SK-N-SH (cell line): Measurements from ENCODE around the gene CCDC188. TPM values are rescaled to one million over a fixed set of nuclear protein-coding genes. Genes with fewer than 3 reads are reported as not detected.

Source experiments
- CTCF ChIA-PET: fragments of 300-600, 350-600 bp; formaldehyde crosslinking; extraction: SDS; loops from one replicate; lab custom pipeline; 2021; lab: Yijun Ruan, JAX
- POLR2A ChIA-PET: fragments of 350-600 bp; sonication (Branson Sonifier 250); formaldehyde crosslinking; extraction: SDS; loops from one replicate; lab custom pipeline; 2020; ENCODE audit warnings: antibody characterized with exemption, inconsistent platforms; lab: Yijun Ruan, JAX
- DNase-seq: peaks from one replicate; pipeline ENCODE4 v3.0.0; 2012
- H2AFZ ChIP-seq: fragments of 200-600 bp; sonication (generic); 2 replicates; pipeline ENCODE4 v1.8.1; 2016; ENCODE audit warnings: antibody characterized with exemption, mild to moderate bottlenecking, low read depth
- H3F3A ChIP-seq: fragments of 200-600 bp; sonication (generic); replicated peaks from 2 replicates; pipeline ENCODE3; 2016; ENCODE audit warnings: antibody characterized with exemption, mild to moderate bottlenecking; ENCODE audit not compliant: insufficient read depth
- H3K27ac ChIP-seq, 2 experiments: fragments of 200-500 bp in 1 of 2; fragments of 200-600 bp in 1 of 2; sonication (Bioruptor generic) in 1 of 2; sonication (generic), shearing (Covaris generic) in 1 of 2; 2 replicates each; pipeline versions ENCODE4 v1.5.1 to v1.6.1; 2014 to 2016; ENCODE audit warnings: low read depth in 2 of 2, inconsistent platforms in 1 of 2, low read length in 1 of 2, mild to moderate bottlenecking in 1 of 2, mixed read lengths in 1 of 2
- H3K27me3 ChIP-seq: fragments of 200-600 bp; sonication (generic), shearing (Covaris generic); 2 replicates; pipeline ENCODE4 v1.6.1; 2016; ENCODE audit warnings: mixed run types; ENCODE audit not compliant: insufficient read depth
- H3K36me3 ChIP-seq, 2 experiments: fragments of 200-500 bp in 1 of 2; fragments of 200-600 bp in 1 of 2; sonication (Bioruptor generic) in 1 of 2; sonication (generic) in 1 of 2; replicated peaks in 1 of 2; 2 replicates each; pipeline versions ENCODE3 to v1.5.1; 2014 to 2016; ENCODE audit warnings: low read length in 1 of 2, mild to moderate bottlenecking in 1 of 2; ENCODE audit not compliant: insufficient read depth in 2 of 2, control insufficient read depth in 1 of 2
- H3K4me1 ChIP-seq, 2 experiments: fragments of 200-500 bp in 1 of 2; fragments of 200-600 bp in 1 of 2; sonication (Bioruptor generic) in 1 of 2; sonication (generic), shearing (Covaris generic) in 1 of 2; 2 replicates each; pipeline versions ENCODE4 v1.5.1 to v1.6.1; 2014 to 2016; ENCODE audit warnings: low read depth in 1 of 2, low read length in 1 of 2, mixed run types in 1 of 2; ENCODE audit not compliant: insufficient read depth in 2 of 2, control insufficient read depth in 1 of 2
- H3K4me2 ChIP-seq: fragments of 200-600 bp; sonication (generic), shearing (Covaris generic); 2 replicates; pipeline ENCODE4 v1.6.1; 2017; ENCODE audit warnings: mixed run types
- H3K4me3 ChIP-seq, 2 experiments: fragments of 200-500 bp in 1 of 2; fragments of 200-600 bp in 1 of 2; sonication (Bioruptor generic) in 1 of 2; sonication (generic), shearing (Covaris generic) in 1 of 2; 2 replicates each; pipeline versions ENCODE4 v1.5.1 to v1.8.1; 2014 to 2016; ENCODE audit warnings: low read depth in 2 of 2, inconsistent platforms in 1 of 2, low read length in 1 of 2, mild to moderate bottlenecking in 1 of 2, mixed read lengths in 1 of 2, moderate library complexity in 1 of 2
- H3K79me2 ChIP-seq: fragments of 200-600 bp; sonication (generic); 2 replicates; pipeline ENCODE4 v1.8.1; 2017; ENCODE audit warnings: mild to moderate bottlenecking; ENCODE audit not compliant: insufficient read depth
- H3K9ac ChIP-seq: fragments of 200-600 bp; sonication (generic); 2 replicates; pipeline ENCODE4 v1.6.1; 2017; ENCODE audit warnings: mixed run types
- H3K9me2 ChIP-seq: fragments of 200-600 bp; sonication (generic); 2 replicates; pipeline ENCODE4 v1.6.1; 2017; ENCODE audit warnings: mixed run types
- H3K9me3 ChIP-seq: fragments of 200-600 bp; sonication (generic); 2 replicates; pipeline ENCODE4 v1.6.1; 2017; ENCODE audit warnings: mixed run types, mild to moderate bottlenecking, moderate library complexity
- H4K20me1 ChIP-seq: fragments of 200-600 bp; sonication (generic); 2 replicates; pipeline ENCODE4 v1.6.1; 2017; ENCODE audit warnings: mild to moderate bottlenecking, mixed run types; ENCODE audit not compliant: insufficient read depth
- CHD2 ChIP-seq: fragments of 150-350 bp; IDR thresholded peaks from 2 replicates; pipeline ENCODE4 v1.6.1; 2018; ENCODE audit warnings: low read length; ENCODE audit not compliant: partially characterized antibody
- ELF1 ChIP-seq: IDR thresholded peaks from 2 replicates; pipeline ENCODE4 v1.4.0; 2012
- FOXJ3 ChIP-seq: sonication (generic); formaldehyde crosslinking; IDR thresholded peaks from 2 replicates; pipeline ENCODE4 v1.5.1; 2020; ENCODE audit warnings: mild to moderate bottlenecking, missing genetic modification reagents
- GABPA ChIP-seq: IDR thresholded peaks from 2 replicates; pipeline ENCODE4 v1.4.0; 2012; ENCODE audit warnings: low read depth, mild to moderate bottlenecking
- GATA2 ChIP-seq: sonication (generic); formaldehyde crosslinking; IDR thresholded peaks from 2 replicates; pipeline ENCODE4 v1.5.0; 2020; ENCODE audit warnings: mild to moderate bottlenecking, missing genetic modification reagents
- IRF3 ChIP-seq: fragments of 150-350 bp; IDR thresholded peaks from 2 replicates; pipeline ENCODE4 v1.6.1; 2016; ENCODE audit warnings: mild to moderate bottlenecking, low read depth, low read length
- PBX3 ChIP-seq: IDR thresholded peaks from 2 replicates; pipeline ENCODE4; 2012
- RAD21 ChIP-seq: IDR thresholded peaks from 2 replicates; pipeline ENCODE4 v1.6.1; 2012; ENCODE audit warnings: mild to moderate bottlenecking, low read length
- RCOR1 ChIP-seq: fragments of 150-350 bp; IDR thresholded peaks from 2 replicates; pipeline ENCODE4 v1.6.1; 2017; ENCODE audit warnings: antibody characterized with exemption, low read length
- SMC3 ChIP-seq: IDR thresholded peaks from 2 replicates; pipeline ENCODE4 v1.6.1; 2012; ENCODE audit warnings: low read depth, low read length, improper control_type of control experiment
- USF1 ChIP-seq: IDR thresholded peaks from 2 replicates; pipeline ENCODE4 v1.4.0; 2012; ENCODE audit warnings: low read depth, borderline replicate concordance
- WGBS: methylation state at CpG from one replicate; pipeline ENCODE4 v1.1.6; 2017; ENCODE audit warnings: low lambda C conversion rate; 5-methylcytosine and 5-hydroxymethylcytosine counted together
- polyA plus RNA-seq, 3 experiments: library from polyadenylated mRNA; depleted of rRNA; stranded (reverse); fragments of >200 nt; gene quantifications; 2 replicates each; pipeline ENCODE4 v1.2.3, GENCODE V29; 2012
- TF ChIP-seq, protein P1 (sequence below): IDR thresholded peaks from 2 replicates; pipeline ENCODE4 v1.6.1; 2012; ENCODE audit warnings: mild to moderate bottlenecking, low read depth, low read length, moderate library complexity
- TF ChIP-seq, protein P2 (sequence below): fragments of 200-600 bp; sonication (generic); IDR thresholded peaks from 2 replicates; pipeline ENCODE4 v1.6.1; 2017; ENCODE audit warnings: antibody characterized with exemption, mild to moderate bottlenecking, moderate library complexity

Gene CCDC188
- polyA plus RNA-seq, 1 of the 3 experiments (the other 2 are of a cell fraction): 21.1 TPM

GRCh38 chr22:20167643-20168322 lies 16.9 kb upstream of the CCDC188 start:
- Histone ChIP-seq H2AFZ (no peak overlapping the region), H4K20me1 (no peaks in the 10 kb centered on the region), H3K36me3 (no peaks in the 10 kb centered on the region), H3K27me3 (no peaks in the 10 kb centered on the region; the same call in 1 of the 2 replicates), H3K4me1 (peaks cover 0 to 2% of the 10 kb centered on the region in 2 experiments; a peak in 1 of 4 replicates), H3F3A (no peaks in the 10 kb centered on the region), H3K9me3 (no peaks in the 10 kb centered on the region), H3K4me3 (no peak overlapping the region), H3K9ac (no peak overlapping the region), H3K4me2 (no peak overlapping the region), H3K9me2 (no peaks in the 10 kb centered on the region), H3K27ac (no peak overlapping the region), H3K79me2 (no peaks in the 10 kb centered on the region)
- CTCF ChIA-PET: interaction anchor here (0.9 to 3.6 kb wide), 5 partner anchors 11 to 118 kb away, joined by 3 to 15 read pairs (median 9); no protein-coding TSS in a partner anchor
- POLR2A ChIA-PET: no interaction called here
- DNase-seq: no peak
- 45% methylated on average over 6 of the region's 19 CpGs for WGBS
- TF ChIP-seq, protein P1, sequence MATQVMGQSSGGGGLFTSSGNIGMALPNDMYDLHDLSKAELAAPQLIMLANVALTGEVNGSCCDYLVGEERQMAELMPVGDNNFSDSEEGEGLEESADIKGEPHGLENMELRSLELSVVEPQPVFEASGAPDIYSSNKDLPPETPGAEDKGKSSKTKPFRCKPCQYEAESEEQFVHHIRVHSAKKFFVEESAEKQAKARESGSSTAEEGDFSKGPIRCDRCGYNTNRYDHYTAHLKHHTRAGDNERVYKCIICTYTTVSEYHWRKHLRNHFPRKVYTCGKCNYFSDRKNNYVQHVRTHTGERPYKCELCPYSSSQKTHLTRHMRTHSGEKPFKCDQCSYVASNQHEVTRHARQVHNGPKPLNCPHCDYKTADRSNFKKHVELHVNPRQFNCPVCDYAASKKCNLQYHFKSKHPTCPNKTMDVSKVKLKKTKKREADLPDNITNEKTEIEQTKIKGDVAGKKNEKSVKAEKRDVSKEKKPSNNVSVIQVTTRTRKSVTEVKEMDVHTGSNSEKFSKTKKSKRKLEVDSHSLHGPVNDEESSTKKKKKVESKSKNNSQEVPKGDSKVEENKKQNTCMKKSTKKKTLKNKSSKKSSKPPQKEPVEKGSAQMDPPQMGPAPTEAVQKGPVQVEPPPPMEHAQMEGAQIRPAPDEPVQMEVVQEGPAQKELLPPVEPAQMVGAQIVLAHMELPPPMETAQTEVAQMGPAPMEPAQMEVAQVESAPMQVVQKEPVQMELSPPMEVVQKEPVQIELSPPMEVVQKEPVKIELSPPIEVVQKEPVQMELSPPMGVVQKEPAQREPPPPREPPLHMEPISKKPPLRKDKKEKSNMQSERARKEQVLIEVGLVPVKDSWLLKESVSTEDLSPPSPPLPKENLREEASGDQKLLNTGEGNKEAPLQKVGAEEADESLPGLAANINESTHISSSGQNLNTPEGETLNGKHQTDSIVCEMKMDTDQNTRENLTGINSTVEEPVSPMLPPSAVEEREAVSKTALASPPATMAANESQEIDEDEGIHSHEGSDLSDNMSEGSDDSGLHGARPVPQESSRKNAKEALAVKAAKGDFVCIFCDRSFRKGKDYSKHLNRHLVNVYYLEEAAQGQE: peak; percentile 74
- TF ChIP-seq GATA2 (CRISPR knock-in tag): no peak
- TF ChIP-seq, protein P2, sequence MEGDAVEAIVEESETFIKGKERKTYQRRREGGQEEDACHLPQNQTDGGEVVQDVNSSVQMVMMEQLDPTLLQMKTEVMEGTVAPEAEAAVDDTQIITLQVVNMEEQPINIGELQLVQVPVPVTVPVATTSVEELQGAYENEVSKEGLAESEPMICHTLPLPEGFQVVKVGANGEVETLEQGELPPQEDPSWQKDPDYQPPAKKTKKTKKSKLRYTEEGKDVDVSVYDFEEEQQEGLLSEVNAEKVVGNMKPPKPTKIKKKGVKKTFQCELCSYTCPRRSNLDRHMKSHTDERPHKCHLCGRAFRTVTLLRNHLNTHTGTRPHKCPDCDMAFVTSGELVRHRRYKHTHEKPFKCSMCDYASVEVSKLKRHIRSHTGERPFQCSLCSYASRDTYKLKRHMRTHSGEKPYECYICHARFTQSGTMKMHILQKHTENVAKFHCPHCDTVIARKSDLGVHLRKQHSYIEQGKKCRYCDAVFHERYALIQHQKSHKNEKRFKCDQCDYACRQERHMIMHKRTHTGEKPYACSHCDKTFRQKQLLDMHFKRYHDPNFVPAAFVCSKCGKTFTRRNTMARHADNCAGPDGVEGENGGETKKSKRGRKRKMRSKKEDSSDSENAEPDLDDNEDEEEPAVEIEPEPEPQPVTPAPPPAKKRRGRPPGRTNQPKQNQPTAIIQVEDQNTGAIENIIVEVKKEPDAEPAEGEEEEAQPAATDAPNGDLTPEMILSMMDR: no peak

- Histone ChIP-seq H3K4me3 (no peak overlapping the region), H3K36me3 (no peaks in the 10 kb centered on the region), H3K27me3 (no peaks in the 10 kb centered on the region; the same call in 1 of the 2 replicates), H4K20me1 (no peaks in the 10 kb centered on the region), H3F3A (no peaks in the 10 kb centered on the region), H3K4me1 (peaks cover 0 to 2% of the 10 kb centered on the region in 2 experiments; a peak in 1 of 4 replicates), H2AFZ (no peak overlapping the region), H3K9me3 (no peaks in the 10 kb centered on the region), H3K27ac (no peak overlapping the region), H3K9ac (no peak overlapping the region), H3K9me2 (no peaks in the 10 kb centered on the region), H3K4me2 (no peak overlapping the region), H3K79me2 (no peaks in the 10 kb centered on the region)
- ChIA-PET POLR2A (no interaction called here), CTCF (interaction anchor here (0.9 to 3.6 kb wide), 4 partner anchors 9 to 119 kb away, joined by 3 to 15 read pairs (median 10); no protein-coding TSS in a partner anchor)
- 42% methylated on average over 7 of the region's 9 CpGs for WGBS
- no peak for DNase-seq
- TF ChIP-seq SMC3 (no peak), CHD2 (no peak), USF1 (no peak), RAD21 (no peak), IRF3 (no peak), ELF1 (no peak), FOXJ3 (CRISPR knock-in tag) (no peak), GABPA (no peak), RCOR1 (no peak), PBX3 (no peak), GATA2 (CRISPR knock-in tag) (no peak)
- TF ChIP-seq, protein P1: no peak
Measured at GRCh38 chr22:20166703-20167102, 15.8 kb upstream of the CCDC188 start.
